K562 (cell line): ENCODE results near the gene SHB. TPM values are rescaled to one million over a fixed set of nuclear protein-coding genes. Genes with fewer than 3 reads are reported as not detected.
A peak's percentile ranks its signal among the peaks of the same experiment; 100 is the strongest.

ENCODE experiments used
- ATAC-seq: fragments of 200-7000 bp; cut with Tn5 transposase; 3 replicates; pipeline ENCODE4 v1.9.1; 2020; ENCODE audit warnings: moderate library complexity
- BruUV-seq: library from RNA; stranded (reverse); fragments of 400-500 nt; replicated peaks from 2 replicates; lab custom pipeline; 2021; lab: Mats Ljungman, UMichigan
- CTCF ChIA-PET: fragments of 300-600 bp; formaldehyde crosslinking; extraction: SDS; loops from one replicate; lab custom pipeline; 2021; ENCODE audit warnings: low intra/inter-chr PET ratio; lab: Yijun Ruan, JAX
- POLR2A ChIA-PET: fragments of 300-600, 350-650 bp; sonication (Branson Sonifier 250); formaldehyde crosslinking; extraction: SDS; loops from one replicate; lab custom pipeline; 2021; ENCODE audit warnings: antibody characterized with exemption, inconsistent platforms; lab: Yijun Ruan, JAX
- DNase-seq, 4 experiments: peaks; one replicate each; pipeline versions ENCODE4 v3.0.0 to v3.0.0-alpha.2; 2011 to 2018; ENCODE audit warnings: low spot score in 3 of 4, mixed read lengths in 3 of 4; ENCODE audit errors: extremely low read depth in 1 of 4
- FAIRE-seq: peaks from 2 replicates; lab custom pipeline; 2011; peaks lifted over from hg19 to GRCh38; lab: Jason Lieb, UNC
- H2AFZ ChIP-seq: 2 replicates; pipeline ENCODE4 v1.6.0; 2011; ENCODE audit warnings: low read depth, low read length, control low read depth, inconsistent platforms
- H3K27ac ChIP-seq: fragments of 200-600 bp; 3 replicates; pipeline ENCODE4 v1.8.0; 2011; ENCODE audit warnings: low read depth, mild to moderate bottlenecking, control low read depth, inconsistent platforms, low read length, moderate library complexity, mixed read lengths; ENCODE audit errors: extremely low read depth
- H3K27me3 ChIP-seq, 2 experiments: fragments of 300-600 bp in 1 of 2; 2 replicates in 1 of 2; 3 replicates in 1 of 2; pipeline versions ENCODE4 v1.6.0 to v1.8.0; 2011; ENCODE audit warnings: inconsistent platforms in 2 of 2, low read length in 2 of 2, mild to moderate bottlenecking in 1 of 2, mixed read lengths in 1 of 2, moderate library complexity in 1 of 2; ENCODE audit not compliant: control insufficient read depth in 2 of 2, insufficient read depth in 2 of 2
- H3K36me3 ChIP-seq: fragments of 300-600 bp; 3 replicates; pipeline ENCODE4 v1.8.0; 2011; ENCODE audit warnings: mild to moderate bottlenecking, low read length, inconsistent platforms; ENCODE audit not compliant: control insufficient read depth, insufficient read depth
- H3K4me1 ChIP-seq, 2 experiments: fragments of 200-600 bp in 1 of 2; replicated peaks in 1 of 2; 2 replicates in 1 of 2; 3 replicates in 1 of 2; pipeline versions ENCODE4 v1.5.1 to v1.8.0; 2011; ENCODE audit warnings: inconsistent platforms in 2 of 2, low read length in 2 of 2, mild to moderate bottlenecking in 1 of 2, mixed read lengths in 1 of 2, moderate library complexity in 1 of 2; ENCODE audit not compliant: control insufficient read depth in 2 of 2, insufficient read depth in 2 of 2
- H3K4me2 ChIP-seq: 2 replicates; pipeline ENCODE4 v1.6.1; 2011; ENCODE audit warnings: low read length, control low read depth, inconsistent platforms, mixed read lengths; ENCODE audit not compliant: insufficient read depth
- H3K4me3 ChIP-seq: fragments of 200-600 bp; sonication (generic), shearing (Covaris generic); 2 replicates; pipeline ENCODE4 v1.5.1; 2016; ENCODE audit warnings: control low read depth, inconsistent platforms
- H3K79me2 ChIP-seq: fragments of 200-600 bp; 3 replicates; pipeline ENCODE4 v1.8.0; 2011; ENCODE audit warnings: low read length, inconsistent platforms; ENCODE audit not compliant: control insufficient read depth, insufficient read depth
- H3K9ac ChIP-seq, 2 experiments: 2 replicates each; pipeline versions ENCODE4 v1.6.0 to v1.6.1; 2011; ENCODE audit warnings: low read depth in 2 of 2, low read length in 2 of 2, control low read depth in 1 of 2, inconsistent platforms in 1 of 2, mild to moderate bottlenecking in 1 of 2, mixed read lengths in 1 of 2; ENCODE audit not compliant: insufficient read depth in 1 of 2
- H3K9me1 ChIP-seq: one replicate; pipeline ENCODE4 v1.6.0; 2011; ENCODE audit warnings: inconsistent platforms, mild to moderate bottlenecking, low read length, moderate library complexity; ENCODE audit not compliant: control insufficient read depth, insufficient read depth
- H3K9me3 ChIP-seq: replicated peaks from 2 replicates; pipeline ENCODE4 v1.5.1; 2011; ENCODE audit warnings: low read depth, low read length, inconsistent platforms; ENCODE audit not compliant: control insufficient read depth, insufficient read depth
- H4K20me1 ChIP-seq: replicated peaks from 2 replicates; pipeline ENCODE4 v1.6.1; 2011; ENCODE audit warnings: low read length, inconsistent platforms, mixed read lengths; ENCODE audit not compliant: control insufficient read depth, insufficient read depth
- CTBP1 ChIP-seq: fragments of 450-650 bp; IDR thresholded peaks from 2 replicates; pipeline ENCODE4 v1.6.1; 2016; ENCODE audit warnings: borderline replicate concordance
- MYC ChIP-seq, 2 experiments: fragments of 250-450 bp in 1 of 2; sonication (Bioruptor Pico) in 1 of 2; IDR thresholded peaks; 2 replicates each; pipeline versions ENCODE4 v1.5.1 to v1.6.1; 2012 to 2021; ENCODE audit warnings: low read depth in 2 of 2, borderline replicate concordance in 1 of 2, improper control_type of control experiment in 1 of 2, low read length in 1 of 2, mild to moderate bottlenecking in 1 of 2, moderate library complexity in 1 of 2
- ZBTB8A ChIP-seq: fragments of 450-650 bp; IDR thresholded peaks from 2 replicates; pipeline ENCODE4 v1.6.1; 2018; ENCODE audit warnings: mild to moderate bottlenecking, moderate library complexity; ENCODE audit not compliant: partially characterized antibody
- ZFX ChIP-seq: sonication (generic); formaldehyde crosslinking; IDR thresholded peaks from 2 replicates; pipeline ENCODE4 v1.8.0; 2022; ENCODE audit warnings: mild to moderate bottlenecking, missing genetic modification reagents, moderate library complexity
- ZNF212 ChIP-seq: fragments of 450-650 bp; formaldehyde crosslinking; IDR thresholded peaks from 2 replicates; pipeline ENCODE4 v1.4.0; 2020; ENCODE audit warnings: mild to moderate bottlenecking
- ZNF445 ChIP-seq: fragments of 250-450 bp; sonication (Bioruptor Pico); IDR thresholded peaks from 2 replicates; pipeline ENCODE4 v1.4.0; 2020; ENCODE audit warnings: low read depth, mild to moderate bottlenecking, moderate library complexity
- ZNF699 ChIP-seq: fragments of 250-450 bp; sonication (Bioruptor Pico); IDR thresholded peaks from 2 replicates; pipeline ENCODE4 v1.8.0; 2021; ENCODE audit warnings: mild to moderate bottlenecking, moderate library complexity; ENCODE audit not compliant: insufficient replicate concordance
- ZNF707 ChIP-seq: fragments of 250-450 bp; sonication (Bioruptor Pico); conservative IDR thresholded peaks from 2 replicates; pipeline ENCODE4 v1.8.0; 2022; ENCODE audit warnings: inconsistent platforms, mild to moderate bottlenecking, moderate library complexity
- in situ Hi-C: fragments of 300-500 bp; cut with MboI; formaldehyde crosslinking; loops from 4 replicates; pipeline ENCODE4 v1.15.0; 2018; ENCODE audit warnings: inconsistent platforms, mixed read lengths
- intact Hi-C: fragments of 100-400 bp; cut with micrococcal nuclease; formaldehyde crosslinking; loops from 2 replicates; pipeline ENCODE4 v1.14.2; 2022
- polyA plus RNA-seq, 8 experiments: library from polyadenylated mRNA; depleted of rRNA in 4 of 8; stranded (reverse) in 5 of 8; unstranded in 3 of 8; fragments of >200 nt; fragmentation: Nextera tagmentation in 2 of 8; fragmentation: Illumina TruSeq in 1 of 8; extraction: Ambion mirVana in 2 of 8; extraction: Trizol in 1 of 8; gene quantifications; 2 replicates each; pipeline versions ENCODE4 v1.2.1 to v1.2.3, GENCODE V29; 2011 to 2014; ENCODE audit warnings: inconsistent platforms in 1 of 8, missing spikeins in 1 of 8
- total RNA-seq, 7 experiments: library from RNA; depleted of rRNA in 6 of 7; stranded (reverse); fragments of >200 nt in 6 of 7; fragmentation: Illumina TruSeq in 2 of 7; extraction: Trizol in 2 of 7; gene quantifications; 2 replicates each; pipeline versions ENCODE4 v1.2.1 to v1.2.3, GENCODE V29; 2011 to 2021; ENCODE audit warnings: low replicate concordance in 1 of 7

The SHB gene
- total and polyA plus RNA-seq, 9 of the 15 experiments (the other 6 are each of a cell fraction or from before 2014, with no cell fraction given): 0.78 to 16.0 (median 5.3) TPM

DNA sequence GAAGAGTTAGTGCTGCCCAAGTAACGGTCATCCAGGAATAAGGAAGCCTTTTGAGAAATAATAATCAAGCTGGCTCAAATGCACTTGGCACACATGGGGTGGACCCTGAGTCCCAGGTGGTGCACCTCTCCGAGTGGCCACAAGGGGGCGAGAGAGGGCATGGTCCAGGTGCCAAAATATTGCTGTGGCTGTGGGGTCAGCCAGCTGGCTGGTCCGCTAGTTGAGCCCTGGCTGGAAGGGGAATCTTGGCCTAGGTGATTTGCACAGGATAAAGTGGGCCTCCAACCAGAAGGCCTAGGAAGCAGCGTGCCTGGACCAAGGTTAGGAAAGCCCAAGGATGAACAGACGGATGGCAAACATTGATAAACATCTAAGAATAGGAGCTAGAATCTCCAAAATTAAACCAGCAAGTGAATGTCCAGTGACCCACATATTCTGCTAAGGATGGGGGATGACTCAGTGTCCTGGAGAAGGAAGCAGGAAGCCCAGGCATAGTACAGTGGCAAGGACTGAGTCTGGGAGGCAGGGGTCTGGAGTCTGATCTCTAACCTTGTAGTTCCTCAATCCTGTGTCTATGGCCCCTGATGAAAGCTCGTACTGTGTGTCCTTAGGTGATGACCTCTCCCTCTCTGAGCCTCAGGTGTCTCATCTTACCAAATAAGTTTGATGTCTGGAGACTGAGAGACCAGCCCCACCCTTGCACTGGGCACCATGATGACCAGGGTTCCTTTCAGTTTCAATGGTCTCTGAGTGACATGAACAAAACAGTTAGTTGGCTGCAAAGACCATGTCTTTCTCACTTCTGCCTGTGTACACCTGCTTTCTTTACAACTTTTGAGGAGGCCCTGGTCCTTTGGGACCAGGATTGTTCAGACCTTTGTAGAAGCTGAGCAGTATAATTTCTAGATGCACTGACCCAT lies 19.2 kb upstream of the SHB start (continued):
- TF ChIP-seq MYC (IDR thresholded peaks at IDR 0.05; ENCODE audit: low read depth, low read length): peak; percentile 42; the same call in 1 of the 2 replicates
- TF ChIP-seq MYC (CRISPR knock-in tag; IDR thresholded peaks at IDR 0.05; ENCODE audit: borderline replicate concordance, low read depth): no peak
- TF ChIP-seq ZNF212 (CRISPR knock-in tag): no peak
- no peak for TF ChIP-seq ZNF699 (CRISPR knock-in tag)
- TF ChIP-seq ZFX: no peak
- TF ChIP-seq ZBTB8A: no peak

DNA sequence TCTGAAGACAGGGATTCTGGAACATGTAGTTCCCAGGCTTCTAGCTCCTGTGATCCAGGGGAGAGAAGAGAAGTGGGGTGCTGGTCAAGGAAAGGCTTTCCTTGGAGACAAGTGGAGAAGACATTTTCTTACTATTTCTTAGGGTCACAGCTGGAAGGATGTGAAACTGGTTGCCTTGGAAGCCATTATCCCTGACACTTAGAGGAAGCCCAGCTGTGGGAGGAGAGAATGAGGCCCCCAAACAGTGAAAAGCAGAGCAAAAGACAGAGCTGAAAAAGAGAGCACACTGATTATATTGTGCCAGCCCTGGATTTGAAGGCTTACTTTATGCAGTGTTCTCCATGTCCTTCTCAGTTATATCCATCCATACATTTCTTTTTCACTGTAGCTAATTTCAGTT lies 17.5 kb upstream of the SHB start:
- no peaks in the 10 kb centered on the region for H3K36me3 ChIP-seq
- intact Hi-C loops: loop anchor here (5.0 to 10.0 kb wide), 4 partner anchors 114 to 276 kb away; no protein-coding TSS in a partner anchor

More for the DNA sequence above, 17.5 kb upstream of the SHB start:
- Histone ChIP-seq H3K4me2 (no peak overlapping the region), H3K27me3 (peaks cover 16 to 18% of the 10 kb centered on the region in 2 experiments; a peak in 4 of 5 replicates), H2AFZ (no peak overlapping the region), H3K4me3 (no peak overlapping the region), H3K9me1 (no peaks in the 10 kb centered on the region), H3K4me1 (no peaks in the 10 kb centered on the region), H4K20me1 (no peaks in the 10 kb centered on the region), H3K9me3 (no peaks in the 10 kb centered on the region), H3K9ac (no peak overlapping the region), H3K27ac (no peak overlapping the region), H3K79me2 (no peaks in the 10 kb centered on the region)
- ChIA-PET POLR2A (interaction anchor here (0.6 to 1.9 kb wide), 6 partner anchors 11 to 47 kb away, joined by 3 to 7 read pairs (median 4); no protein-coding TSS in a partner anchor), CTCF (interaction anchor here (1.9 to 2.2 kb wide), 2 partner anchors 173 to 277 kb away, joined by 9 to 11 read pairs; no protein-coding TSS in a partner anchor)
- FAIRE-seq (no peak), DNase-seq (no peak), ATAC-seq (no peak)
- TF ChIP-seq CTBP1: no peak
- no peak for TF ChIP-seq ZNF707 (CRISPR knock-in tag)
- TF ChIP-seq ZNF445: no peak
- no TSS peak for BruUV-seq
- in situ Hi-C loops: no loop called here
